Peyer's patch (tissue), 4 donors: Measurements from ENCODE around the gene USO1. TPM values are rescaled to one million over a fixed set of nuclear protein-coding genes. Genes with fewer than 3 reads are reported as not detected.
"Not testable (repeated sequence)": the region's sequence is repeated elsewhere in the genome, so short reads cannot be mapped to it uniquely, and the experiment has no call there.

Experiments
- DNase-seq, 3 donors: peaks; one replicate each; pipeline ENCODE4 v3.0.0-alpha.2; 2017 to 2019
- H3K27ac ChIP-seq, 4 donors: fragments of 200-600 bp; sonication (generic); one replicate each; pipeline ENCODE4 v1.5.1; 2016 to 2019
- H3K27me3 ChIP-seq, 2 donors: fragments of 200-600 bp; sonication (generic); one replicate each; pipeline ENCODE4 v1.5.1; 2019
- H3K36me3 ChIP-seq, 3 donors: fragments of 200-600 bp; sonication (generic); one replicate each; pipeline ENCODE4 v1.5.1; 2016 to 2019
- H3K4me1 ChIP-seq, 4 donors: fragments of 200-600 bp; sonication (generic); one replicate each; pipeline ENCODE4 v1.5.1; 2016 to 2019
- H3K4me3 ChIP-seq, 4 donors: fragments of 200-600 bp; sonication (generic); 1 replicate in 3 of 4; 2 replicates in 1 of 4; pipeline ENCODE4 v1.5.1; 2016 to 2019; ENCODE audit warnings: mild to moderate bottlenecking in 1 of 4
- H3K9me3 ChIP-seq, 4 donors: fragments of 200-600 bp; sonication (generic); one replicate each; pipeline ENCODE4 v1.5.1; 2016 to 2019; ENCODE audit warnings: mild to moderate bottlenecking in 1 of 4
- CTCF ChIP-seq, 6 experiments: fragments of 450-650 bp in 4 of 6; fragments of 200-600 bp in 2 of 6; sonication (generic) in 1 of 6; IDR thresholded peaks; one replicate each; pipeline ENCODE4 v1.5.1; 2017 to 2019; ENCODE audit warnings: antibody characterized with exemption in 6 of 6, mild to moderate bottlenecking in 3 of 6, moderate library complexity in 1 of 6
- POLR2A ChIP-seq, 2 donors: fragments of 450-650 bp; IDR thresholded peaks; one replicate each; pipeline ENCODE4 v1.5.1; 2017; ENCODE audit warnings: antibody characterized with exemption in 2 of 2, mild to moderate bottlenecking in 2 of 2, moderate library complexity in 2 of 2
- total RNA-seq, 4 donors: library from RNA; depleted of rRNA; stranded (reverse); fragments of >200 nt; gene quantifications; one replicate each; pipeline ENCODE4 v1.1.0, GENCODE V29; 2016

USO1 gene
- total RNA-seq, 4 donors from 2014 or later: 34.5 to 106 (median 48.2) TPM

GRCh38 chr4:75800972-75801371 is 76.6 kb downstream of the USO1 start:
- H3K27ac ChIP-seq: no peak overlapping the region
- peaks cover 0 to 58% (median 0%) of the 10 kb centered on the region in 3 donors for H3K36me3 ChIP-seq
- DNase-seq: no peak
- no peaks in the 10 kb centered on the region for H3K9me3 ChIP-seq
- H3K4me3 ChIP-seq: no peak overlapping the region
- TF ChIP-seq POLR2A (IDR thresholded peaks at IDR 0.05): no peak
- H3K4me1 ChIP-seq: no peaks in the 10 kb centered on the region
- H3K27me3 ChIP-seq: no peaks in the 10 kb centered on the region

GRCh38 chr4:75806035-75806434 is 81.7 kb downstream of the USO1 start:
- not testable (repeated sequence) for H3K4me1 ChIP-seq, H3K4me3 ChIP-seq, H3K9me3 ChIP-seq, H3K27ac ChIP-seq, H3K27me3 ChIP-seq, DNase-seq
- peaks cover 0 to 72% (median 0%) of the 10 kb centered on the region in 3 donors for H3K36me3 ChIP-seq

GRCh38 chr4:75817901-75818300 is 93.5 kb downstream of the USO1 start:
- TF ChIP-seq CTCF (IDR thresholded peaks at IDR 0.05): no peak
- TF ChIP-seq POLR2A (IDR thresholded peaks at IDR 0.05): no peak
- Histone ChIP-seq H3K9me3 (no peaks in the 10 kb centered on the region), H3K27ac (no peak overlapping the region), H3K4me3 (no peak overlapping the region), H3K4me1 (no peaks in the 10 kb centered on the region), H3K36me3 (peaks cover 0 to 27% (median 0%) of the 10 kb centered on the region in 3 donors), H3K27me3 (no peaks in the 10 kb centered on the region)
- no peak for DNase-seq

- no peaks in the 10 kb centered on the region for H3K27me3 ChIP-seq
- no peaks in the 10 kb centered on the region for H3K9me3 ChIP-seq
- H3K27ac ChIP-seq: no peak overlapping the region
- TF ChIP-seq CTCF (IDR thresholded peaks at IDR 0.05) (no peak), POLR2A (IDR thresholded peaks at IDR 0.05) (no peak)
- no peak for DNase-seq
- peaks cover 0 to 15% (median 0%) of the 10 kb centered on the region in 3 donors for H3K36me3 ChIP-seq
- H3K4me3 ChIP-seq: no peak overlapping the region
- no peaks in the 10 kb centered on the region for H3K4me1 ChIP-seq
These were observed 94.7 kb downstream of the USO1 start for GRCh38 chr4:75819121-75819520.

GRCh38 chr4:75820197-75820596 is 95.8 kb downstream of the USO1 start:
- H3K27me3 ChIP-seq: no peaks in the 10 kb centered on the region
- H3K4me3 ChIP-seq: no peak overlapping the region
- no peaks in the 10 kb centered on the region for H3K4me1 ChIP-seq
- H3K9me3 ChIP-seq: no peaks in the 10 kb centered on the region
- DNase-seq: no peak
- H3K36me3 ChIP-seq: peaks cover 0 to 4% (median 0%) of the 10 kb centered on the region in 3 donors
- H3K27ac ChIP-seq: no peak overlapping the region
- TF ChIP-seq CTCF (IDR thresholded peaks at IDR 0.05) (no peak), POLR2A (IDR thresholded peaks at IDR 0.05) (no peak)

GRCh38 chr4:75820676-75821075 is 96.3 kb downstream of the USO1 start:
- Histone ChIP-seq H3K4me1 (no peaks in the 10 kb centered on the region), H3K27me3 (no peaks in the 10 kb centered on the region), H3K27ac (no peak overlapping the region), H3K9me3 (no peaks in the 10 kb centered on the region), H3K36me3 (no peaks in the 10 kb centered on the region), H3K4me3 (no peak overlapping the region)
- TF ChIP-seq POLR2A (IDR thresholded peaks at IDR 0.05): no peak
- TF ChIP-seq CTCF (IDR thresholded peaks at IDR 0.05): no peak
- DNase-seq: no peak

GRCh38 chr4:75821216-75821615 is 96.8 kb downstream of the USO1 start:
- Histone ChIP-seq H3K27ac (no peak overlapping the region), H3K36me3 (no peaks in the 10 kb centered on the region), H3K4me1 (no peaks in the 10 kb centered on the region), H3K27me3 (no peaks in the 10 kb centered on the region), H3K4me3 (no peak overlapping the region), H3K9me3 (no peaks in the 10 kb centered on the region)
- DNase-seq: no peak
- TF ChIP-seq CTCF (IDR thresholded peaks at IDR 0.05): no peak
- TF ChIP-seq POLR2A (IDR thresholded peaks at IDR 0.05): no peak
